ENCODE results near the gene GRWD1.

- TF ChIP-seq POLR2AphosphoS5 (IDR thresholded peaks at IDR 0.05) (no peak), CTCF (IDR thresholded peaks at IDR 0.05) (no peak)
Measured at GRCh38 chr19:48490981-48491792, 45.4 kb downstream of the GRWD1 start.
